GM19193 (cell line): ENCODE data around the gene HP1BP3.

Source experiments
- POLR2A ChIP-seq: IDR thresholded peaks from 4 replicates; pipeline ENCODE4 v1.6.1; 2011; ENCODE audit not compliant: insufficient read depth, insufficient read length; ENCODE audit errors: extremely low read depth

The HP1BP3 gene

GRCh38 chr1:20712215-20712577 lies 74.9 kb downstream of the HP1BP3 start:
- no peak for TF ChIP-seq POLR2A

- no peak for TF ChIP-seq POLR2A
Measured at GRCh38 chr1:20711285-20712214, 75.6 kb downstream of the HP1BP3 start.

GRCh38 chr1:20710469-20711284 lies 76.4 kb downstream of the HP1BP3 start:
- no peak for TF ChIP-seq POLR2A

- TF ChIP-seq POLR2A, result no peak
Measured at GRCh38 chr1:20709868-20710267, 77.2 kb downstream of the HP1BP3 start.

GRCh38 chr1:20708891-20709290 lies 78.2 kb downstream of the HP1BP3 start:
- no peak for TF ChIP-seq POLR2A

- no peak for TF ChIP-seq POLR2A
Measured at GRCh38 chr1:20708057-20708456, 79.0 kb downstream of the HP1BP3 start.

DNA sequence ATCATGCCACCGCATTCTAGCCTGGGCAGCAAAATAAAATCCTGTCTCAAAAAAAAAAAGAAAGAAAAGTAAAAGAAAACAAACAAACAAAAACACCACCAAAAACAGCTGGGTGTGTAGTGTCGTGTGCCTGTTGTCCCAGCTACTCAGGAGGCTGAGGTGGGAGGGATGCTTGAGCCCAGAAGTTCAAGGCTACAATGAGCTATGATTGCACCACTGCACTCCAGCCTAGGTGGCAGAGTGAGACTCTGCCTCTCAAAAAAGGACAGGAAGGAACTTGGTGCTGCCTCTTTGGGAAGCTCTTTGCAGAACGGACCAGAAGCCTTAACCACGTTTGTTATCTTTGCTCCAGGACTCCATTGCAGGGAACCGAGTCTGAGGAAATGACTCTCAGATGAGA lies 80.3 kb downstream of the HP1BP3 start:
- TF ChIP-seq POLR2A, result no peak

DNA sequence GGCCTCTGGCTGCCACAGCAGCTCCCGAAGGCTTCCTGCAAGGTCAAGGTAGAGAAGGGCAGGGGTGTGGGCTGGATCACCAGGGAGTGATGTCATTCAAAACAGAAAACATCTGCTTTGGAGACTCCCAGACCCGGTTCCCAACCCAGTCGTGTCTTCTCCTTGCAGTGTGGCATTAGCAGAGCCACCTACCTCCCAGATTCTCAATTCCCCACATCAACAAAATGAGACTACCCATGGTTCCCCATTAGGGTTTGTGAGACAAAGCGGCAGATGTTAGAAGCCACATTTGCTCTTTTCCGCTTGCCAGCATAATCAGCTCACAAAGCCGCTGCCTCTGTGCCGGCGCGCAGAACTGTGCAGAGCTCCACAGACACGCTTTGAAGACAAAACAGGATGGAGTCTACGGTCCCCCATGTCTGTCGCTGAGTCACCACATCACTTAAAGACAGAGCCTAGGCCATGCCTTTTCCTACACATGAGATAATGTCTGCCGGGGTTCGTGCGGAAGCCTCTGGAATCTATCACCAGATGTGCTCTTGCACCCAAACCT lies 81.8 kb downstream of the HP1BP3 start:
- TF ChIP-seq POLR2A, result no peak

DNA sequence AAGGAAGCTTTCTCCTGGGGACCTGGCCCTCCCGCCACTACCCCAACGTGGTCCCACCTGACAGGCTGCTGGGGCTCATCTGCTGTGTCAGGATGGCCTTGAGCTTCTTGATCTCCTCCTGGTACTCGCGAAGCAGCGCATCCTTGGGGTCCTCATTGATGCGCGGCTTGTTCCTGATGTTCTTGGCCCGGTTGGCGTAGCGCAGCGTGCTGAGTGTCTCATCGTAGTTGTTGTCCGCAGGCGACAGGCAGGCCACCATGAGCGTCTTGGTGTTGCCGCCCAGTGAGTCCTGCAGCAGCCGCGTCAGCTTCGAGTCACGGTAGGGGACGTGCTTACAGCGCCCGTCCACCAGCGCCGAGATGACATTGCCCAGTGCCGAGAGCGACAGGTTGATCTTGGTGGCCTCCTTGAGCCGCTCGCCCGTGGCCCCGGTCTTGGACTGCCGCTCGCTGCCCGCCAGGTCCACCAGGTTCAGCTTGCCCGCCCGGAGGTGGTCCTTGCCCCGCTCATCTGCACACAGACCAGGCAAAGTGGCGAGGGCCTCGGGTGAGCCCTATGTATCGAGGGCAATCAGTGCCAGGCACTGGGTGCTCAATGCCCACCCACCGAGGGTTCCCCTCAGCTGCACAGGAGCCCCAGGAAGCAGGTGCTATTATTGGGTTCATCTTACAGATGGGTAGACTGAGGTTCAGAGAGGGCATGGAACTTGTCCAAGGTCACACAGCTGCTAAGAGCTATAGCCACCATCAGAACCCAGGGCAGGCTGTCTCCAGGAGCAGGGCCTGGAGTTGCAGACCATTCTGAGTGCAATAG lies 82.5 kb downstream of the HP1BP3 start:
- TF ChIP-seq POLR2A, result no peak

- TF ChIP-seq POLR2A, result no peak
Measured at GRCh38 chr1:20703124-20703756, 83.9 kb downstream of the HP1BP3 start.

DNA sequence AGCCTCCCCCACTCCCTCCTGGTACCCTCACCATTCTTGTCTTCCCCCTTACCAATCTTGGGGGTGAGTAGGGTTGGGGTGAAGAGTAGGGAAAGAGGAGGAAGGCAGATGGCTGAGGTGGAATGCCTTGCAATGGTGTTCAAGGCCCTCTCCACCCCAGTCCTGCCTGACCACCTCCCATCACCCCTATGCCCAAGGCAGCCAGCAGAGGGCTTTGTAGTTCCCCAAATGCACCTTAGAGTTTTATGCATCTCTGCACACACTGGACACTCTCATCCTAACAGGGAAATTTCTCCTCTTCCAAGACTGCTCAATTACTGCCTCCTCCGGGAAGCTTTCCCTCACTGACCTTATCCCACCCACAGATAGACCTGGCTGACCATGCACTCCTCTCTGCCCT lies 84.7 kb downstream of the HP1BP3 start:
- no peak for TF ChIP-seq POLR2A

DNA sequence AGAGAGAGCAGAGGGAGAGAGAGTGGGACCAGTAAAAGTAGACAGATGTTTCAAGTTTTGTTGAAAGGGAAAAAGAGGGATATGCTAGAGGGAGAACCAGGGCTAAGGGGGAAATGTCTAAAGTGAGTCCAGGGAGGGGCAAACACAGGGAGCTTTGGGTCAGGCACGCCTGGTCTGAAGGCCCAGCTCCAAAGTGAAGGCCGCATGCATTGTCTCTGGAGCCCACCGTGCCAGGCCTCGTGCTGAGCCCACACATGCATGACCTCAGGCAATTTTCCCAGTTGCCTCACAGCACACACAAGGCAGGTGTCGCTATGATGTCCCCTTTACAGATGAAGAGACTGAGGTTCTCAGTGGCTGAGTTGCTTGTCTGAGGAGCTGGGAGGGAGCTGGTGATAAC lies 85.3 kb downstream of the HP1BP3 start:
- no peak for TF ChIP-seq POLR2A

- TF ChIP-seq POLR2A, result no peak
Measured at GRCh38 chr1:20701446-20701845, 85.7 kb downstream of the HP1BP3 start.

GRCh38 chr1:20700636-20701215 lies 86.4 kb downstream of the HP1BP3 start:
- TF ChIP-seq POLR2A, result no peak

- TF ChIP-seq POLR2A, result no peak
Measured at GRCh38 chr1:20699558-20699957, 87.5 kb downstream of the HP1BP3 start.
